NB4 (cell line): ENCODE measurements around the gene FLACC1.

Source experiments
- MYC ChIP-seq: IDR thresholded peaks from 2 replicates; pipeline ENCODE4 v1.6.1; 2011; ENCODE audit warnings: low read depth, low read length
- POLR2A ChIP-seq: IDR thresholded peaks from 2 replicates; pipeline ENCODE4 v1.6.1; 2011; ENCODE audit warnings: mild to moderate bottlenecking; ENCODE audit not compliant: insufficient read length; ENCODE audit errors: extremely low read depth
- TF ChIP-seq, protein P1 (sequence below): IDR thresholded peaks from one replicate; pipeline ENCODE4 v1.5.1; 2012; ENCODE audit warnings: low read depth, low read length
- TF ChIP-seq, protein P2 (sequence below): IDR thresholded peaks from 2 replicates; pipeline ENCODE4 v1.6.1; 2011; ENCODE audit warnings: low read depth, low read length

DNA sequence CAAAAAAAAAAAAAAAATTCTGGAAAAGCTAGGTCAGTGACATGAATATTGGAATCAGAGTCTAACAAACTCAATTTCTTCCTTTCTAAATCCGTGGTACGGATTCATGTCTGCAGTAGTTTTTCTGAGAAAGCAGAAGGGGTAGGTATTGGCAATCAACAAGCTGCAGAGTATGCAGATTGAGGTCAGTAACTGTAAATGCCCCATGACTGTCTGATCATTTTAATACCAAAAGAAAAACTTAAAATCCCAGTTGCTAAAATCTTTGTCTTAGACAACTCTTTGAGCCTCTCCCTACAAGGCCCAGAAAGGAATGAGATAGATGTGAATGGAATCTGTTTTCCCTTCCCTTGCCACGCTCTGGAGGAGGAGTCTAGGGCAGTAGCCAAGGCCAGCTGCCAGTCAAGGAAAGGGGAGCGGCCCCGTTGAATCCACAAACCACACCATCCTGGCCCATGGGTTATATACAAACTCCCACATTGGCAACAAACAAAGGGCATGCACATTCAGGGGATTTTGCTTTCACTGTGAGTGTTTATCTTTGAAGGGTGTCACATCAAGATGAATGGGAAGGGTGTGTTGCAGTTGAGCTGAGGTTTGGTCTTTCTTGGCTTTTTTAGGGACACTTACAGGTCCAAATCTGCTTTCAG lies 102.9 kb downstream of the FLACC1 start:
- TF ChIP-seq, protein P1, sequence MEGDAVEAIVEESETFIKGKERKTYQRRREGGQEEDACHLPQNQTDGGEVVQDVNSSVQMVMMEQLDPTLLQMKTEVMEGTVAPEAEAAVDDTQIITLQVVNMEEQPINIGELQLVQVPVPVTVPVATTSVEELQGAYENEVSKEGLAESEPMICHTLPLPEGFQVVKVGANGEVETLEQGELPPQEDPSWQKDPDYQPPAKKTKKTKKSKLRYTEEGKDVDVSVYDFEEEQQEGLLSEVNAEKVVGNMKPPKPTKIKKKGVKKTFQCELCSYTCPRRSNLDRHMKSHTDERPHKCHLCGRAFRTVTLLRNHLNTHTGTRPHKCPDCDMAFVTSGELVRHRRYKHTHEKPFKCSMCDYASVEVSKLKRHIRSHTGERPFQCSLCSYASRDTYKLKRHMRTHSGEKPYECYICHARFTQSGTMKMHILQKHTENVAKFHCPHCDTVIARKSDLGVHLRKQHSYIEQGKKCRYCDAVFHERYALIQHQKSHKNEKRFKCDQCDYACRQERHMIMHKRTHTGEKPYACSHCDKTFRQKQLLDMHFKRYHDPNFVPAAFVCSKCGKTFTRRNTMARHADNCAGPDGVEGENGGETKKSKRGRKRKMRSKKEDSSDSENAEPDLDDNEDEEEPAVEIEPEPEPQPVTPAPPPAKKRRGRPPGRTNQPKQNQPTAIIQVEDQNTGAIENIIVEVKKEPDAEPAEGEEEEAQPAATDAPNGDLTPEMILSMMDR = no peak
- no peak for TF ChIP-seq POLR2A
- TF ChIP-seq, protein P2, sequence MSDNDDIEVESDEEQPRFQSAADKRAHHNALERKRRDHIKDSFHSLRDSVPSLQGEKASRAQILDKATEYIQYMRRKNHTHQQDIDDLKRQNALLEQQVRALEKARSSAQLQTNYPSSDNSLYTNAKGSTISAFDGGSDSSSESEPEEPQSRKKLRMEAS = no peak
- no peak for TF ChIP-seq MYC
